NCI-H524 (cell line): ENCODE measurements around the gene NALCN.
A peak's percentile ranks its signal among the peaks of the same experiment; 100 is the strongest.

Source experiments
- DNase-seq, 2 experiments: peaks; one replicate each; lab custom pipeline; 2025; lab: John Stamatoyannopoulos, UW

NALCN gene

GRCh38 chr13:101416181-101417042, at the start of gene NALCN:
TSS of gene NALCN (minus strand) at chr13:101416508. CDS start at chr13:101399126, 17,382 bp downstream.
- DNase-seq: peak; percentile 31 to 46

GRCh38 chr13:101465877-101466276, 49.6 kb upstream of the NALCN start:
- DNase-seq: no peak

GRCh38 chr13:101457176-101457575, 40.9 kb upstream of the NALCN start:
- no peak for DNase-seq

- DNase-seq: no peak
Measured at GRCh38 chr13:101455863-101456262, 39.6 kb upstream of the NALCN start.

- DNase-seq: no peak
Measured at GRCh38 chr13:101454767-101455166, 38.5 kb upstream of the NALCN start.

GRCh38 chr13:101453784-101454201, 37.5 kb upstream of the NALCN start:
- peak in 1 of 2 experiments; percentile 20 for DNase-seq

GRCh38 chr13:101452519-101453485, 36.5 kb upstream of the NALCN start, which contains the start of gene ITGBL1:
TSS of gene ITGBL1 (plus strand) at chr13:101452675. CDS start at chr13:101452834, 159 bp downstream.
- DNase-seq: peak; percentile 18 to 57

GRCh38 chr13:101451641-101452040, 35.3 kb upstream of the NALCN start:
- no peak for DNase-seq

GRCh38 chr13:101450749-101451130, 34.4 kb upstream of the NALCN start:
- no peak for DNase-seq

GRCh38 chr13:101449790-101450748, 33.8 kb upstream of the NALCN start:
- no peak for DNase-seq

- no peak for DNase-seq
Measured at GRCh38 chr13:101447852-101448251, 31.5 kb upstream of the NALCN start.

- DNase-seq: no peak
Measured at GRCh38 chr13:101434486-101434885, 18.2 kb upstream of the NALCN start.

- DNase-seq: no peak
Measured at GRCh38 chr13:101433895-101434294, 17.6 kb upstream of the NALCN start.

- DNase-seq: no peak
Measured at GRCh38 chr13:101429733-101430132, 13.4 kb upstream of the NALCN start.

GRCh38 chr13:101425623-101426022, 9.3 kb upstream of the NALCN start:
- DNase-seq: no peak

- no peak for DNase-seq
Measured at GRCh38 chr13:101425156-101425471, 8.8 kb upstream of the NALCN start.

- DNase-seq: no peak
Measured at GRCh38 chr13:101424381-101425155, 8.3 kb upstream of the NALCN start.

- DNase-seq: peak; percentile 8 to 48
Measured at GRCh38 chr13:101423872-101424271, 7.6 kb upstream of the NALCN start.

- no peak for DNase-seq
Measured at GRCh38 chr13:101417501-101417900, 1.2 kb upstream of the NALCN start.

- DNase-seq: peak; percentile 33 to 70
Measured at GRCh38 chr13:101417043-101417406, 717 bp upstream of the NALCN start.
